Choroid plexus epithelial cell (primary cell): ENCODE results near the gene LIPC.

Experiments
- DNase-seq: peaks from one replicate; pipeline ENCODE4 v3.0.0-alpha.2; 2010; ENCODE audit warnings: low read depth
- H3K4me3 ChIP-seq: 2 replicates; pipeline ENCODE4 v1.5.1; 2011; ENCODE audit warnings: low read depth, mild to moderate bottlenecking, control low read depth, low read length, moderate library complexity
- CTCF ChIP-seq: conservative IDR thresholded peaks from 2 replicates; pipeline ENCODE4 v1.5.1; 2011; ENCODE audit warnings: low read depth, mild to moderate bottlenecking, control low read depth, inconsistent platforms, low read length, moderate library complexity

LIPC gene

GRCh38 chr15:58512522-58512921 lies 80.7 kb downstream of the LIPC start:
- H3K4me3 ChIP-seq = no peak overlapping the region
- DNase-seq = no peak
- TF ChIP-seq CTCF = no peak

GRCh38 chr15:58513008-58513407 lies 81.2 kb downstream of the LIPC start:
- no peak overlapping the region for H3K4me3 ChIP-seq
- no peak for DNase-seq
- no peak for TF ChIP-seq CTCF

GRCh38 chr15:58513726-58514336 lies 82.0 kb downstream of the LIPC start:
- no peak overlapping the region for H3K4me3 ChIP-seq
- DNase-seq = no peak

GRCh38 chr15:58515807-58516206 lies 84.0 kb downstream of the LIPC start:
- H3K4me3 ChIP-seq = no peak overlapping the region
- TF ChIP-seq CTCF = no peak
- no peak for DNase-seq

More at GRCh38 chr15:58513726-58514336, 82.0 kb downstream of the LIPC start:
- TF ChIP-seq CTCF = no peak

GRCh38 chr15:58517252-58517681 lies 85.5 kb downstream of the LIPC start:
- no peak for TF ChIP-seq CTCF
- DNase-seq = no peak
- H3K4me3 ChIP-seq = no peak overlapping the region

GRCh38 chr15:58517682-58518525 lies 86.1 kb downstream of the LIPC start:
- H3K4me3 ChIP-seq = no peak overlapping the region
- DNase-seq = no peak
- no peak for TF ChIP-seq CTCF

- H3K4me3 ChIP-seq = no peak overlapping the region
- DNase-seq = no peak
- TF ChIP-seq CTCF = no peak
These were observed 86.8 kb downstream of the LIPC start for GRCh38 chr15:58518626-58519025.
